UCSD-AML1 (cell line): Measurements from ENCODE around the gene CH25H.
"Not testable (repeated sequence)": the region's sequence is repeated elsewhere in the genome, so short reads cannot be mapped to it uniquely, and the experiment has no call there.

ENCODE experiments used
- DNase-seq: peaks from one replicate; lab custom pipeline; 2025; ENCODE audit not compliant: unreplicated experiment; lab: John Stamatoyannopoulos, UW

The CH25H gene, protein sequence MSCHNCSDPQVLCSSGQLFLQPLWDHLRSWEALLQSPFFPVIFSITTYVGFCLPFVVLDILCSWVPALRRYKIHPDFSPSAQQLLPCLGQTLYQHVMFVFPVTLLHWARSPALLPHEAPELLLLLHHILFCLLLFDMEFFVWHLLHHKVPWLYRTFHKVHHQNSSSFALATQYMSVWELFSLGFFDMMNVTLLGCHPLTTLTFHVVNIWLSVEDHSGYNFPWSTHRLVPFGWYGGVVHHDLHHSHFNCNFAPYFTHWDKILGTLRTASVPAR

DNA sequence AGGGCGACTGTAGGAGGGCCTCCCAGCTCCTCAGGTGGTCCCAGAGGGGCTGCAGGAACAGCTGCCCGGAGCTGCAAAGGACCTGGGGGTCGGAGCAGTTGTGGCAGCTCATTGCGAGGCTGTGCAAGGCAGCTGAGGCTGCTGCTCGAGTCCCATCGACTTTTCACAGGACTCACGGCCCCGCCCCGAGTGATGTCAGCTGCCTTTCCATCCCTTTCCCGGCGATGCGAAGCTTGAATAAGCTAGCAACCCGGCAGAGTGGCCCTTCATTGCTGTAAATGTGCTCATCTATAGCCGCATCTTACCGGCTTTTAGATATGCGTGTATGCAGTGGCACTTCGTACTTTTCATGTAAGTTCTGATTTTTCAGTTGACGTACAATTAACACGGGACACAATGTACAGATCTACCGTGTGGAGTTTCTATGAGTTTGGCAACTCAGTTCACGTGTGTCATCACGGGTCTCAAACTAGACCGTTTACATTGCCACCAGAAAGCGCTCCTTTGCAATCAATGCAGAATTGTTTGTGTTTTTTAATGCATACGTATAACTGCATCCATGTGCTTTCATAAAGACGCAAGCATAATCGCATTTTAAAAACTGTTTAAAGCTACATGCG is at the start of gene CH25H:
Gene CH25H (minus strand): TSS at position 137 of the 620 bp plus-strand sequence. CDS start 25 bp downstream, at position 112.
- peak; percentile 21 for DNase-seq

DNA sequence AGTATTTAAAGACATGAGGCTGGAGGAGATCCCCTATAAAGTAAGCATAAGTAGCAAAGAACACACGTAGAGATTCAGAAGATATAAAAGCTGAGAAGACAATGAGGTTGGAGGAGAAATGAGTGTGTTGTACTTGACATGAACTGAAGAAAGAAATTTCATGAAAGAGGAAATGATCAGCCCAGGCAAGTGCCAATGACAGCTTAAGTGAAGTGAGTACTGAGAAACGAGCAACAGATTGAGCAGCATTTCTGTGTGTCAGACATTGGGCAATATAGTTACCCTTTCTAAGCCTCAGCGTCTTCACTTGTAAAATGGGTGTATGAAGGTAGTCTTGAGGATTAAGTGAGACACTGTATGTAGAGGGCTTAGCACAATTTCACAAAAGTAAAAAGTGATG is 49.2 kb upstream of the CH25H start:
- no peak for DNase-seq

DNA sequence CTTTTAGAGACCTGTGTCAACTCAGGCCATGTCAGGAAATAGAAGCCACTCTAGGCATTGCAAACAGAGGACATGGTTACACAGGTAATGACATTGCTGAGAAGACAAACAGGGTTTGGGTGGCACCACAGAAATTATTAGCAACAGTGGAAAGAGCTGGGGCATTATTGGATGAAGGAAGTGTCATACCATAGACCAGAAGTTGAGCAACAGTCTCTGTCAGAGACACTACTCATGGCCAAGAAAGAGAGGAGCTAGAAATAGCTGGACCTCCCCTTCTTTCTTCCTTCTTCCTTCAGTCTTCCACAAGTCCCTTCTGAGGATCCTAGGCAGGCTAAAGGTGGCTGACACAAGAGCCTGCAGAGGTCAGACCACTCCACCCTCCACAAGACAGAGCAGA is 48.7 kb upstream of the CH25H start:
- DNase-seq: no peak

DNA sequence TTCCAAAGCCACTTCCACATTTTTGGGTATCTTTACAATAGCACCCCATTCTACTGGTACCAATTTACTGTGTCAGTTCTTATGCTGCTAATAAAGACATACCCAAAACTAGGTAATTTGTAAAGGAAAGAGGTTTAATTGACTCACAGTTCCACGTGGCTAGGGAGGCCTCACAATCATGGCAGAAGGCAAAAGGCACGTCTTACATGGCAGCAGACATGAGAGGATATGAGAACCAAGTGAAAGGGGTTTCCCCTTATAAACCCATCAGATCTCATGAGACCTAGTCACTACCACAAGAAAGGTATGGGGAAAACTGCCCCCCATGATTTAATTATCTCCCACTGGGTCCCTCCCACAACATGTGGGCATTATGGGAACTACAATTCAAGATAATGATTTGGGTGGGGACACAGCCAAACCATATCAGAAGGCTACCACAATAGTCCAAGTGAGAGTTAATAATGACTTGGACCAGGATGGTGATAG is 48.0 kb upstream of the CH25H start:
- not testable (repeated sequence) for DNase-seq

DNA sequence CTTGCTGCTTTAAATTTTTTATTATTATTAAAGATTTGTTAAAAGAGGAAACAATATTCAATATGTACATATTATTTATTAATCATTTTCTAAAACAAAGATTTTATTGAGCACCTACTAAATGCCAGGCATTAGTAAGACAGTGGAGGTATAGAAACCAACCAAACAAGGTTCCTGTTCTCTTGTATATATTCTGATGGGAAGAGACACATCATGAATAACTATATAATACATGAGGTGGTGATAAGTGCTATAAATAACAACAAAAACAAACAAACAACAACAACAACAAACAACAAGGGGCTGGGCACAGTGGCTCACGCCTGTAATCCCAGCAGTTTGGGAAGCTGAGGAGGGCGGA is 45.1 kb upstream of the CH25H start:
- no peak for DNase-seq

DNA sequence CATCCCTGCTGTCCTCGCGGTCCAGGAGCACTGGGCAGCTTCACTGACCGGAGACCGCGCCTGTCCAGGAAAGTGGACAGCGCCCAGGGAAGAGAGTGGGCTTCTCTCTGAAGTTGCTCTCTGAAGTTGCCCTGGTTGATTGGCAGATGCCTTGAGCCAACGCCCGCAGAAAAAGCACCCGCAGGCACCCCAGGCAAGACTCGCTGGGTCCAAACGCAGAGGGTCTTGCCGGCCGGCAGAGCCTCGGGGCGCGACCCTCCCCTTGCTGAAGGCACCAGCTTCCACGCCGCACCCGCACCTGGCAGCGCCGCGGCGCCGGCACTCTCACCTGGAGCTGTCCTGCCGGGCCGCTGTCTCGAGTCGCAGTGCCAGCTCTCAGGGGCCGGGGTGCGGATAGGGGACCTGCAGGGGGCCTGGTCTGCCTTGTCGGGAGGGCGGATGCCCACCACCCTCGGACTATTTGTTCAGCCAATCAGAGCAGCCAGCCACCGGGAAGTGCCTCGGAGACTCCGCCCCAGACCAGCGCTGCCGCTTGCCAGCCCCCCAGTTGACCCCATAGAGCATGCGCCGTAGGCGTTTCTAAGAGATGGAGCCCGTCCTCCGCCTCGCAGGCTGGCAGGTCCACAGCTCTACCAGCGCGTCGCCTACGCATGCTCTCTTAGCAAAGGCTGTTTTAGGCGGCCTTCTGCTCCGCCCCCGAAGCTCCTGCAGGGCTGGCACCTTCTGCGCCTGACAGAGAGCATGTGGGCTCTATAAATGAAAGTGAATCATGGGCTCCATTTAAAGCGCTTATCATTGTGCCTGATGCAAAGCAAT is 44.5 kb upstream of the CH25H start, which contains the start of gene LIPA:
Gene LIPA (minus strand): TSS at position 367 of the 816 bp plus-strand sequence. CDS start 4,127 bp downstream, outside the sequence.
- peak; percentile 97 for DNase-seq

DNA sequence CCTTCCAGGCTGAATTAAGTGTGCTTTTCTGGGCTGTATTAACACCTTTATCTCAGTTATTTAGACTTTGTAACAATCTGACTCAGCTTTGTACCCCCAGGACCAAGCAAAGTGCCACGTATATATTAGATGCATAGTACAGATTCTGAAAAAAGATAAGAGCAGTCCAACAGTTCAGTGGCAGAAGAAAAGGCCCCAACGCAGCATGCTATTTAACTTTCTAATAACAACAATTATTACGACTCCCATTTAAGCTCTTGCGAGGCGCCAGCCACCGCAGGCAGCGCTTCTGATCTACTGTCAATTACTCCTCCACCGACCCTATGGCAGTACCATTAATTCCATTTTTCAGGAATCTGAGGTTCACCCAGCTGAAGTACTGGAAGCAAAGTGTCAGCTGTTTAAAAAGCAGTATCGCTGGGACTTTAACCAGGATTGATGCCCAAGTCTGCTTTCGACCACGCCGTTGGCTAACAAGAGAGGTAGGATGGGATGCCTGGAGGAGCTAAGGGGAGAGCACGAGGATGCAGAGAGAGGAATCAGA is 43.8 kb upstream of the CH25H start:
- DNase-seq: no peak

DNA sequence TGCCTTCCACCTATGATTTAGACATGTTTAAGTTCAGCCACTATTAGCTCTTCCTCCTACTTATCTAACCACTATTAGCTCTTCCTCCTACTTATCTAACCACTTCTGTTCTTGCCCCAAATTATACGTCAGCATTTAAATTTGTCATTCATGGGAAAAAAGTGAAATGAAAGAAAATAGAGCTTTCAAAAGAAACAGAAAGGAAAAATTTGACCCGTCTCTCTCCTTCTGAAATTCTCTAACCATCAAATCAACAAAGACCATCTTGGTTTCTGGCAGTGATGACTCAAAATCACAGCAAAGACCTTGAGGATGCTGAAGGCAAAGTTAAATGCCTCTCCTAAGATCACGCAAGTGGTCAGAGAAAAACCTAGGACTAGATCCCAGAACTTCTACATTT is 41.9 kb upstream of the CH25H start:
- no peak for DNase-seq

DNA sequence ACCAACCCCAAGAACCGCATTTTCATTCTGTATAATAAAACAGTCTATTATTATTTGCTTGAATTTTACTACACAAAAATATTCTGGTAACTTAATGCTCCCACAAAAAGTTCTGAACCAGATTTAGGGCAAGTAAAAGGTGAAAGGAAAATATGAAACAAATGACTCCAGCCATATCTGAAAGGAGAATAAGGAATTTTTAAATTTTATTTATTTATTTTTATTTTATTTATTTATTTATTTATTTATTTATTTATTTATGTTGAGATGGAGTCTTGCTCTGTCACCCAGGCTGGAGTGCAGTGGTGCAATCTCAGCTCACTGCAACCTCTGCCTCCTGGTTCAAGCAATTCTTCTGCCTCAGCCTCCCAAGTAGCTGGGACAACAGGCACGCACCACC is 40.5 kb upstream of the CH25H start:
- DNase-seq: not testable (repeated sequence)

DNA sequence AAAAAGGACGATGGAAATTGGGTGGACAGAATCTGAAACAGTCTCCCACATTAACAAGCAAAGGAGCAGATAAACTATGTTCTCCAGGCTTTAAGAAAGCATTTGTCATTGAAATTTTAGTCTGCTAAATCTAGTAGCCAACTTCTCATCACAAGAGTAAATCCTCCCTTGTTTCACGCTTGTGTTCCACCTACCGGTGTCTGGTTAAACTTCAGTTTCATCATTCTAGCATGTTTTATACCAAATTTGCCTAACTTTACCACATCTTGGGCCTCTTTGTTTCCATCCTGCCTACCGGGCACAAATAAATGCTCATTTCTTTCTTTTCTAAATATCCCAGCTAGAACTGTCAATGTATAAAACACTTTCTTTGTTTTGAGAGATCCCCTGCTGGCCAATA is 38.7 kb upstream of the CH25H start:
- DNase-seq: no peak

DNA sequence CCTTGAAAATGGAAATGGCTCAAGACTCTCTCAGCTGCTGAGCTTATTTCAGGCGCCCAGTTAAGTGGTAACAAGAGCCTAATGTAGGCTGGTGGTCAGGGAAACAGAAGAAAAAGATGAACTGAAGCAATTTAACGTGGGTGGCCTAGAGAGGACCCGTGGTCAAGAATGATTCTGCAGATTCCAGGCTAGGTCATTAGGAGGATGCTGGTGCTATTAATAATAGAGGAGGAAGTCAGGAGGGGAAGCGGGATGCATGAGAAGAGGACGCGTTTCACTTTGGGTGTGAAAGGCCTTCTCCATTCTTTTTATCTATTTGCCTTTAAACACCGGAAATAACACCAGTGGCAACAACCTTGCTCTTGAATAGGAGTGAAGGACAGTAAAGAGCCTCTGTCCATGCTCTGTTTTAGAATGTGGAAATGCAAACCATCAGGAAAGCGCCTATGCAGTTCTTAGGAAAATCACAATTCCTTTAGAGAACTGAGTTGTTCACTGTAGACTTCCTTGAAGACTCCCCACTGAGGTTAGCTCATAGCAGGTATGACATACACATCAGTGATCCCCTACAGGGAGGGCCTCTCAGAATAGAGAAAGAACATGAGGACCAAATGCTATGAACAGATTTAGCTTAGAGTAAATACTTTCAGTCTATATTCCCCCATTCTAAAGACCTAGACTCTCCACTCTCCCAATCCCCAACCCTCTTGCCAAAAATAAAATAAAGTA is 35.9 kb upstream of the CH25H start:
- DNase-seq: no peak

DNA sequence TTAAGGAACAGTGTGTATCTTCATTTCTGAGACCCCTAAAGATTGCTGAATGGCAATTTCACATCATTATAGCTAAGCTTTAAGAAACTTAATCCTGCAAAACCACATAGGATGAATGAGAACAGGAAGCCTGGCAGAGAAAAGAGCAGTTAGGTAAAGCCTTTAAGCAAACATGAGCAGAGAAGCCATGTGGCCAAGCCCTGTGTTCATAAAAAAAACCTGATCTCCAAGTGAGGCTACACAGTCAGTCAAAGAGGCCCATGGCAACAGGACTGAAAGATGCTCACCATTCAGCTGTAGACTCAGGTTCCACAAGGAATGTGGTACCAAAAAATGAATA is 35.2 kb upstream of the CH25H start:
- no peak for DNase-seq

DNA sequence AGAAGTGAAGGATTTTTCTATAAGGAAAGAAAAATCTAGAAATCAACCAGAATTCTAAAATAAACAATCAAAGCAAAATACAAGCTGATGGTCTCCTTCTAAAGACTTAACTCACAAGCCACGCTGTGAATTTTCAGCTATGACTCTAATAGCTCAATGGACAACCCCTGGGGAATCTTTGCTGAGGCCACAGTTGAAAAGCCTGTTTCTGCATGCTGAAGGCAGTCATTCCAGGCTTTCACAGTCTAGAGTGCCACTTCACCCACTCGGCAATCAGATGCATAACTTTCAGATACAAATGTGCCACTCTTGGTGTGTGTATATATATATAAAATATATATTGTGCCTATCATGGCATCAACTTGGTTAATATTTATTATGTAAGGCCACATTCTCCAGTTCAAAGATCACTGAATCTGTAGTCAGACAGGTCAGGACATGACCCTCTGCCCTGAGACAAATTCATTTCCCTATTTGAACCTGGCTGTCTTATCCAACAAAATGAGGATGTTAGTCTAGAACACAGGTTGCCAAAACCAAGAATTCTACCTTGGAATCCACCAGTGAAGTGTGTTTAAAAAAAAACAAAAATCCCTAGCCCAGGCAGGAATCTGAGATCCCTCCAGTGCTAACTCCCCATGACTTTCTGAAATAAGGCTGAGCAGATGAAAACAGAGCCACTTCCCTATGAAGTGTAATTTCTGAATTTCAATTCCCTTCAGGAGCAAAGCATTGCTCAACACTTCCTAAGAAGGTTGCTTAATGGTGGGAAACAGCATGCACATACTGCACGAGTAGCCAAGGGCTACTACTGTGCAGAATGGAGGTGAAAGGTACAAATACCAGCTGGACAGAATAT is 34.6 kb upstream of the CH25H start:
- DNase-seq: no peak

DNA sequence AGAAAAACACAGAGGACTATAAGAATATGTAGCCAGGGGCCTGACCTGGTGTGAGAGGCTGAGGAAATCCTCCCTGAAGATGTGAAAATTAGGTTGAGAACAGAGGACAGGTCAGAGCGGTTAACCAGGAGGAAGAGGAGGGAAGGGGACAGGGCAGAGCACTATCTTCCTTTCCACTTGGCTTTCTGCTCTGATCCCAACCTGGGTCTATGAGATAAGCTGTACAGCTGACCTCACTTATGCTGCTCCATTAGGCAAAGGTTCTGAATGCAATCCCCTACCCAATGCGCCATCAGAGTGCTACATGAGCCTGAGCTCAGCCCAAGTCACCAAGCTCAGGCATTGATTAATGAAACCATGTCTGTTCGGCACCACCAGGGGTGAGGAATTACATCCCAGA is 33.9 kb upstream of the CH25H start:
- no peak for DNase-seq

DNA sequence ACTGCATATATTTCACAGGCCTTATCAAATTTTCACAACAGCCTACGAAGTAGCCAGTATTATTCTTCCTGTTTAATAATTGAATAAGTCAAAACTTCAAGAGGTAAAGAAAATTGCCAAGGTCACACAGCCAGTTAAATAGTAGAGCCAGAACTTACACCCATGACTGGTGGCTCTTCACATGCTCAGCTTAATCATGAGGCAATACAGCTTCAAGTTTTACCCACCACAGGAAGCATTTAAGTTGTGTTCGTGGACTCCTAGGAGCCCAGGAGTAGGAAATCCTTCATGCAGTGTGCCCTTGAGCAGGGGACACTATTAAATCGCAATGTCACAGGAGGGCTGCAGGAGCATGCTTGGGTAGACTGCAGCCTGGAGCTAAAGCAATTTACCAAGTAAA is 33.4 kb upstream of the CH25H start:
- DNase-seq: no peak

DNA sequence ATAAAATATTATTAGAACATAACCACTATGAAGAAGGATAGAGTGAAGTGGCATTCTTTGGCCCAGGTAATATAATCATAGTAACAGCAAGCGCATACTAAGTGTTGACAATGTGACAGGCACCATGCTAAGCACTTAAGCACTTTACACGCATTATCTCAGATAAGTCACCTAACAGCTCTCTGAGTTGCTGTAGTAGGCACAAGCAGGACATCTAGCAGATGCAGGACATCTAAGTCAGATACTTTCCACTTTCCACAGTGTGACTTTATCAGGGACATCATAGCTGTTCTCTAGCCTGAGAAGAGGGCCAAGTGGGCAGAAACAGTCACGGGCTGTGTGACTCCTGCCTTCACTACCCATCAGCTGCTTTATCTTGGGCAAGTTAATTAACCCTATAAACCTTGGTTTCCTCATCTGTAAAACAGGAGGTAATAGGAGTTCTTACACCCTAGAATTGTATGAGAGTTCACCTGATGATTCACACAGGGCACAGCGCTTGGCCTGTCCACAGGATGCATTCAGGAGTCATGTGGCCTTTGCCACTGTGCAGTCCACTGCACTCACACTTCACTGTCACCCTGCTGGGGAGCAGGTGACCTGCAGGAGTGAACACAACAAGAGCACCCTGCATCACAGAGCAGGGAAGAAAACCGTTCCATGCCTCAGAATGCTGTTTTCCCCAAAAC is 32.0 kb upstream of the CH25H start:
- DNase-seq: no peak

DNA sequence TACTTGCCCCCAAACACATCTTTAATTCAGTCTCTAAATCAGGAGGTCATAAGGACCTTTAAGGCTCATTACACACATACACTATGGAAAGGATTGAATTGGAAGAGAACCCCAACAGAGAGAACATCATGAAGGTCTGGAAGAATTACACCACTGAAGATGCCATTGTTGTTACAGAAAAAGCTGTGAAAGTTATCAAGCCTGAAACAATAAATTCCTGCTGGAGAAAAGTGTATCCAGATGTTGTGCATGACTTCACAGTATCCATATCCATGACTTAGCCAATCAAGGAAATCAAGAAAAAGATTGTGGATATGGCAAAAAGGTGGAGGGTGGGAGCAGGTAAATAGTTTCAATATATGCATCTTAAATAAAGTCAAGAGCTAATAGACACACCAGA is 30.7 kb upstream of the CH25H start:
- DNase-seq: no peak

DNA sequence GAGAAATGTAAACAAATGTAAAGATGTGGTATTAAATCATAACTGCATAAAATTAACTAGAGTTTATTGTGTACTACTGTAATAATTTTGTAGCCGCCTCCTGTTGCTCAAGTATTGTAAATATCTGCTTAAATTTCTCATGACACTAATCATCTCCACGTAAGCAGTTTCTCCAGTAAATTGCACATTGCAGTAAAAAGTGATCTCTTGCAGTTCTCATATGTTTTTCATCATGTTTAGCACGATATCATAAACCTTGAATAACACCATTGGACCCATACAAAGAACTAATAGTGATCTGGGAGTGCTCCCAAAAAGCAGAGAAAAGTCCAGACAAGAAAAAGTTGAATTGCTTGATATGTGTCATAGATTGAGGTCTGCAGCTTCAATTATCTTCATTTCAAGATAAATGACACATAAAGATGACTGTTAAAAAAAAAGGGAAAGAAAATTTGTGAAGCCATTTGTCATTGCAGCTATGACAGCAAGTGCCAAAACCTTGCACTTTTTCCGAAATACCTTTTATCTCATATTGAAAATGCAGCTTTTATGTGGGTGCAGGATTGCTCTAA is 29.2 kb upstream of the CH25H start:
- DNase-seq: no peak
